ENCODE results near the gene EPS8L2. TPM values are rescaled to one million over a fixed set of nuclear protein-coding genes. Genes with fewer than 3 reads are reported as not detected.
A peak's percentile ranks its signal among the peaks of the same experiment; 100 is the strongest.

EPS8L2 gene
- total RNA-seq, 2 donors from 2014 or later = 11.4 to 15.7 TPM

DNA sequence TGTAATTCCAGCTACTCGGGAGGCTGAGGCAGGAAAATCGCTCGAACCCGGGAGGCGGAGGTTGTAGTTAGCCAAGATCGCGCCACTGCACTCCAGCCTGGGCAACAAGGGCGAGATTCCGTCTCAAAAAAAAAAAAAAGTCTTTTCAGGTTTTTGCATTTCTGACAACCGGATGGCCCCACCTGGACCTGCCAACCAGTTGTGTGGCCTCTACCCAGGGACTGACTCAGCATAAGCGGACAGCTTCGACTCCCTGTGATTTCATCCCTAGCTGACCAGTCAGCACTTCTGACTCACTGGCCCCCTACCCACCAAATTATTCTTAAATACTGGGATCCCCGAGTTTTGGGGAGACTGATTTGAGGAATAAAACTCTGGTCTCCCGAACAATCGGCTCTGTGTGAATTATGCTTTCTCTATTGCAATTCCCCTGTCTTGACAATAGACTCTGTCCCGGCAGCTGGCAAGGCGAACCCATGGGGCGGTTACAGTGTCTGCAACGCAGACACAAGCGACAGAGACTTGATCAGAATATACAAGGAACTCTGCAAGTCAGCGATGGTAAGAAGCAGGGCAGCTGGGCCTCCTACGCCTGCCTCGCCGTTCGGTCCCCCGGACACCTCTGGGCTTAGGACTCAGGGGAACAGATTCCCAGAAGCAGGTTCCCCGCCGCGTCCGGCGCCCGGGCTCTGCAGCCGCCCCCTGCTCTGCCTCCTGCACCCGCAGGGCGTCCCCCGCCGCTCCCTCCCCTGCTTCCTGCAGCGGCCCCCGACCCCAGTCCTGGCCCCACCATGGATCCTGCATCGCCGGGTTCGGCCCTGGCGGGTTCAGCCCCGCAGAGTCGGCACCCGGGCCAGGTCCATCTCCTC is 40.5 kb downstream of the EPS8L2 start:
- Mint-ChIP-seq H3K4me1 (ENCODE audit: low read depth) (peaks cover 12% of the 10 kb centered on the region), H3K27ac (no peak overlapping the region), H3K36me3 (ENCODE audit: insufficient read depth in 2 of 2) (no peaks in the 10 kb centered on the region), H3K9me3 (no peaks in the 10 kb centered on the region), H3K27me3 (ENCODE audit: low read depth) (no peaks in the 10 kb centered on the region), H3K4me3 (peak overlapping the region; percentile 91 to 94)
- DNase-seq (peak in 1 of 2 donors; percentile 32), ATAC-seq (replicated peaks in 1 of 2) (peak; percentile 26 to 58)

DNA sequence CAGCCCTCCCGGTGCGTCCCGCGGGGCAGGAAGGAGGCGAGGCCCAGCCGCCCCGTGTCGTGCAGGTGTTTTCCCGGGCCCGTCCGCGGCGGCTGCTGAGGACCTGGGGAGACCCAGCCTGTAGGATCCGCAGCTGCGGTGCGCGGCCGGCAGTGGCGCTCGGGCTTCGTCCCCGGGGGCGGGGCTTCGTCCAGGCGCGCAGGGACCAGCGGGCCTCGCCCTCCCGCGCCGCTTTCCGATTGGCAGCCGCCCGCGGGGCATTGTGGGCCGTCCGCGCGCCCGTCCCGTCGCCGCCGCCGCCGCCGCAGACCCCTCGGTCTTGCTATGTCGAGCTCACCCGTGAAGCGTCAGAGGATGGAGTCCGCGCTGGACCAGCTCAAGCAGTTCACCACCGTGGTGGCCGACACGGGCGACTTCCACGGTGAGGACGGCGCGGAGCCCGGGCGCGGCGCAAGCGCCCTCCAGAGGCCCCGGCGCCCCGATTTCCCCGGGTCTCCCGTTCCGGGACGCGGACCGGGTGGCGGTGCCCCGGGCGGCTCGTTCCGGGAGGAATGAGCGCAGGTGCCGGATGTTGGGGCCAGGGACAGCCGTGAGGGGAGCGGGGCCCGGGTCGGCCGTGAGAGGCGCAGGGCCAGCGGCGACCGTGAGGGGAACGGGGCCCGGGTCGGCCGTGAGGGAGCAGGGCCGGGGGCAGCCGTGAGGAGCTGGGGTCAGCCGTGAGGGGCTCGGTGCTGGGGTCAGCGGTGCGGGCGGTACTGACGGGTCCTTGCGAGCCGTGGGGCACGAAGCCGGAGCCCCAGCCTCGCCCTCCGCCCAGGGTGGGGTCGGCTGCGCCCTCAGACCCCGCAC is 41.4 kb downstream of the EPS8L2 start, which contains the start of gene TALDO1:
TALDO1 (plus strand) TSS at position 307 of the 849 bp plus-strand sequence; CDS start at position 325, 18 bp downstream.
- no peaks in the 10 kb centered on the region for H3K9me3 Mint-ChIP-seq
- H3K27ac Mint-ChIP-seq = peak within 1 kb of the TSS; percentile 87
- DNase-seq (peak; percentile 94 to 96), ATAC-seq (replicated peaks in 1 of 2) (peak; percentile 94 to 96)
- peaks cover 0 to 2% of the 10 kb centered on the region in 2 donors for H3K36me3 Mint-ChIP-seq (ENCODE audit: insufficient read depth in 2 of 2)
- H3K27me3 Mint-ChIP-seq (ENCODE audit: low read depth) = no peaks in the 10 kb centered on the region
- peak within 1 kb of the TSS; percentile 91 to 94 for H3K4me3 Mint-ChIP-seq
- peaks cover 12% of the 10 kb centered on the region for H3K4me1 Mint-ChIP-seq (ENCODE audit: low read depth)

DNA sequence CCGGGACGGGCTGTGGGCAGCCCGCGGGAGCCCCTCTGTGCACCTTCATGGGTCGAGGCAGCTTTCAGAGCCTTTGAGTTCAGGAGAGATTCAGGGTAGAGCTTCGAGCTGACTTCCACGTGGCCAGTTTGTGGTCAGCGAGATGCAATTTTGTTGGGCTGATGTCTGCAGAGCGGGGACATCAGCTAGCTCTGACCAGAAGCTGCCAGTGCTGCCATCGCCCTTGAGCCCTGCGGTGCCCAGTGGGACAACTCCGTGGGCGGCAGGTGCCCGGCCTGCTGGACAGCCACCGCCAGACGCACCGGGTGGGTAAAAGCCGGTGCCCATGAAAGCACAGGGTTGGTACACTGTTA is 42.0 kb downstream of the EPS8L2 start:
- no peaks in the 10 kb centered on the region for H3K9me3 Mint-ChIP-seq
- ATAC-seq (replicated peaks in 1 of 2) (peak in 1 of 2 donors; percentile 3), DNase-seq (no peak)
- H3K4me3 Mint-ChIP-seq = peak overlapping the region; percentile 91 to 94
- no peaks in the 10 kb centered on the region for H3K27me3 Mint-ChIP-seq (ENCODE audit: low read depth)
- H3K36me3 Mint-ChIP-seq (ENCODE audit: insufficient read depth in 2 of 2) = peaks cover 0 to 2% of the 10 kb centered on the region in 2 donors
- H3K27ac Mint-ChIP-seq = peak overlapping the region; percentile 87
- H3K4me1 Mint-ChIP-seq (ENCODE audit: low read depth) = peaks cover 12% of the 10 kb centered on the region

DNA sequence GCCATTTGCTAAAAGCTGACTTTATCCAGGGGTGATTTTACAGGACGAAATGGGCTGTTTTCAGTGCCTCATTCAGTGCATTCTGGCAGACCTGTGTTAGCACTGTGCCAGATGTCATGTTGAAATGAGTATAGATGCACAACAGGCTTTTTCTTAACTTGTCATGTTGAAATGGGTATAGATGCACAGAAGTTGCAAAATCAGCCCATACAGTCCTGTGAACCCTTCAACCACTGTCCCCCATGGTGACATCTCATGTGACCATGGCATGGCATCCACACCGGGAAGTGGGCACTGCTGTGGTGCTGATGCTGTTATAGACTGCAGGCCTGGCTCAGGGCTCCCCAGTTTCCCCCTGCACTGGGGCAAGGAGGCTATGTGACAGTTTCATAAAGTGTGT is 43.7 kb downstream of the EPS8L2 start:
- peaks cover 0 to 2% of the 10 kb centered on the region in 2 donors for H3K36me3 Mint-ChIP-seq (ENCODE audit: insufficient read depth in 2 of 2)
- DNase-seq = no peak
- no peak for ATAC-seq (replicated peaks in 1 of 2)
- H3K9me3 Mint-ChIP-seq = no peaks in the 10 kb centered on the region
- peak overlapping the region; percentile 40 to 63 for H3K4me3 Mint-ChIP-seq
- H3K4me1 Mint-ChIP-seq (ENCODE audit: low read depth) = peaks cover 12% of the 10 kb centered on the region
- H3K27ac Mint-ChIP-seq = peak overlapping the region; percentile 72
- no peaks in the 10 kb centered on the region for H3K27me3 Mint-ChIP-seq (ENCODE audit: low read depth)

DNA sequence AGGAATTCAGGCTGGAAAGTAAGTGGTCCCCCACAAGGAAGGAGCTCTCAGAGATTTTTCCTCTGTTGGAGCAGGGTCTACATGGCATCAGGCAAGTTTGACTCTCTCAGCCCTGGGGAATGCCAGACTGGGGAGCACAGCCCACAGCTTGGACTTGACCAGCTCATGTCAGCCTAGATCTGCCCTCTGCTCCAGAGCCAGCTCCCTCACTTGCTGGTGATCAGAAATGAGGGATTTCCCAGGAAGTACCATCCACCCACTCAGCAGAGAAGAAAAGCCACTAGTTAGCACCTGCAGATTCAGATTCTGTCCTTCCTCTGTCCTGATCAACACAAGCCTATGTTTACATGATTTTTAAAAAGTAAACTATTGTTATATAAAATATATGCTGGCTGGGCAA is 54.2 kb downstream of the EPS8L2 start:
- Mint-ChIP-seq H3K4me1 (ENCODE audit: low read depth) (peaks cover 4% of the 10 kb centered on the region), H3K27me3 (ENCODE audit: low read depth) (no peaks in the 10 kb centered on the region), H3K9me3 (no peaks in the 10 kb centered on the region), H3K36me3 (ENCODE audit: insufficient read depth in 2 of 2) (peaks cover 0 to 22% of the 10 kb centered on the region in 2 donors), H3K4me3 (no peak overlapping the region), H3K27ac (no peak overlapping the region)
- no peak for DNase-seq
- no peak for ATAC-seq (replicated peaks in 1 of 2)

DNA sequence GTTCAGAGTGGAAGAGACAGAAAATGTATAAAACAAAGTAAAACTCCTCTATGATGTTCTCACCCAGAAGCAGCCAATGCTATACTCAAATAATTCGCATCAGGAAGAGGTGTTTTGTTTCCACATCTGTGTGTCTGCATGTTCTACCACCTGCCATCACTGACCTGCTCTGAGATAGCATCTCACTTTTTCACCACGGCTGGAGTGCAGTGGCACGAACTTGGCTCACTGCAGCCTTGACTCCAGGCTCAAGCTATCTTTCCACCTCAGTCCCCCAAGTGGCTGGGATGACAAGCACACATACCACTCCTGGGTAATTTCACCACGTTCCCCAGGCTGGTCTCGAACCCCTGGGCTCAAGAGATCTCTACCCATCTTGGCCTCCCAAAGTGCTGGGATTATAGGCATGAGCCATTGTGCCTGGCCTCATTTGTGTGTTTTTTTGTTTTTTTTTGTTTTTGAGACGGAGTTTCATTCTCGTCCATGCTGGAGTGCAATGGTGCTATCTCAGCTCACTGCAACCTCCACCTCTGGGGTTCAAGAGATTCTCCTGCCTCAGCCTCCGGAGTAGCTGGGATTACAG is 55.6 kb downstream of the EPS8L2 start:
- Mint-ChIP-seq H3K27ac (no peak overlapping the region), H3K4me3 (no peak overlapping the region), H3K9me3 (no peaks in the 10 kb centered on the region), H3K4me1 (ENCODE audit: low read depth) (peaks cover 13% of the 10 kb centered on the region), H3K27me3 (ENCODE audit: low read depth) (no peaks in the 10 kb centered on the region), H3K36me3 (ENCODE audit: insufficient read depth in 2 of 2) (peaks cover 0 to 21% of the 10 kb centered on the region in 2 donors)
- ATAC-seq (replicated peaks in 1 of 2) = no peak
- DNase-seq = no peak

DNA sequence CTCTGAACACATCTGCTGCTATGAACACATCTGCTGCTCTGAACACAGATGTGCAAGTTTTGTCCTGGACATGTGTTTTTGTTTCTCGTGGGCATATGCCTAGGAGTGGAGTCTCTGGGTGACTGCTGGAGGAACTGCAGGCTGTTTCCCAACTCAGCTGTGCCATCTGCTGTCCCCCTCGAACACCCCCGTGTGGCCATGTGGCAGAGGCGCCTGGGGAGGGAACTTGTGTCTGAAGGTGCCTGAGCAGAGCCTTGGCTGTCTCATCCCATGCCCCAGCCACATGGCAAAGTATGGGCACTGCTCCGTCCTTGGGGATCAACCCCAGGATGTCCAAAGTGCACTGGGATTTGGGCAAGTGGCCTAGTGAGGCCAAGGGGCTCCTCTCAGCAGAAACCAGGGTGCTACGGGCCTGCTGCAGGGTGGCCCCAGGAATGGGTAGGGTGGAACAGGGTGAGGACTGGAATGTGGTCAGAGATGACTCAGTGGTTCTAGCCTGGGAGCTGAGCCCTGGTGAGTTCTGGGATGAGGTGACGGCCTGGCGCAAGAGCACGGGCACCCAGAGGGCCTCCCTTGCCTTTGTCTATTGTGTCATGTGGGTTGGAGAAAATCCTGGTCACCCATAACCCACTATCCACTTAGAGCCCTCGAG is 56.5 kb downstream of the EPS8L2 start:
- H3K9me3 Mint-ChIP-seq = no peaks in the 10 kb centered on the region
- DNase-seq (no peak), ATAC-seq (replicated peaks in 1 of 2) (no peak)
- peaks cover 17% of the 10 kb centered on the region for H3K4me1 Mint-ChIP-seq (ENCODE audit: low read depth)
- peaks cover 0 to 15% of the 10 kb centered on the region in 2 donors for H3K36me3 Mint-ChIP-seq (ENCODE audit: insufficient read depth in 2 of 2)
- no peaks in the 10 kb centered on the region for H3K27me3 Mint-ChIP-seq (ENCODE audit: low read depth)
- no peak overlapping the region for H3K27ac Mint-ChIP-seq
- H3K4me3 Mint-ChIP-seq = no peak overlapping the region

DNA sequence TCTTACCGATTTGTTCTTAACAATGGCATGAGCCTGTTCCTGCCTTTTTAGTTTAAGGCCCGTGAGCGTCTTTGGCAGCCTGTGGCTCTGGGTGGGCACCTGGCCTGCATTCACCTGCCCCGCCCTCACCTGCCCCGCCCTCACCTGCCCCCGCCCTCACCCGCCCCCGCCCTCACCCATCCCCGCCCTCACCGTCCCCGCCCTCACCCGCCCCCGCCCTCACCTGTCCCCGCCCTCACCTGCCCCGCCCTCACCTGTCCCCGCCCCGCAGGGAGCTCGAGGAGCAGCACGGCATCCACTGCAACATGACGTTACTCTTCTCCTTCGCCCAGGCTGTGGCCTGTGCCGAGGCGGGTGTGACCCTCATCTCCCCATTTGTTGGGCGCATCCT is 57.0 kb downstream of the EPS8L2 start:
- ATAC-seq (replicated peaks in 1 of 2) = no peak
- DNase-seq = no peak
- Mint-ChIP-seq H3K4me1 (ENCODE audit: low read depth) (peaks cover 17% of the 10 kb centered on the region), H3K9me3 (no peaks in the 10 kb centered on the region), H3K27ac (no peak overlapping the region), H3K36me3 (ENCODE audit: insufficient read depth in 2 of 2) (peaks cover 0 to 12% of the 10 kb centered on the region in 2 donors), H3K27me3 (ENCODE audit: low read depth) (no peaks in the 10 kb centered on the region), H3K4me3 (no peak overlapping the region)

DNA sequence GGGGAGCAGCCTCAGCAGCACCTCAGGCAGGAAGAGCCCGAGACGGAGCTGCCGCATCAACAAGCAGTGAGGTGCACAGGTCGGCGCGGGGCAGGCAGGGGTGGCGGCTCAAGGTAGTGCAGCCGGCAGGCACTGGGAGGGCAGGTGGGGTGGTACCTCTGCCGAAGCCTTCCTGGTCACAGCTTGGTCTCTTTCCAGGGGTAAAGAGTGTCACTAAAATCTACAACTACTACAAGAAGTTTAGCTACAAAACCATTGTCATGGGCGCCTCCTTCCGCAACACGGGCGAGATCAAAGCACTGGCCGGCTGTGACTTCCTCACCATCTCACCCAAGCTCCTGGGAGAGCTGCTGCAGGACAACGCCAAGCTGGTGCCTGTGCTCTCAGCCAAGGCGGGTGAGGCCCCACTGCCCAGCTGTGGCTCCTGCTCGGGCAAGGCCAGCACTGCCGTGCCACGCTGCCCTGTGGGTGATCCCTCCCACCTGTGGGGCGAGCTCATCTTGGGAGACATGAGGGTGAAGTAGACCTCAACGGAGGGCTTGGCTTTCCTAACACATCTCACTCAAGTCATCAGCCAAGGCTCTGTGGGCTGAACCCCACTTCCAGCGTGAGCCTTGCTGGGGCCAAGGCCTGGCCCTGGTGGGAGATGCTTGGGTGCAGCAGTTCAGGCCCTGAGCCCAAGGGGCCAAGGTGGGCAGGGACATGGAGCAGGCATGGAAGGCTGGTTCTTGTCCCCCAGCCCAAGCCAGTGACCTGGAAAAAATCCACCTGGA is 57.7 kb downstream of the EPS8L2 start:
- Mint-ChIP-seq H3K4me3 (no peak overlapping the region), H3K27me3 (ENCODE audit: low read depth) (no peaks in the 10 kb centered on the region)

DNA sequence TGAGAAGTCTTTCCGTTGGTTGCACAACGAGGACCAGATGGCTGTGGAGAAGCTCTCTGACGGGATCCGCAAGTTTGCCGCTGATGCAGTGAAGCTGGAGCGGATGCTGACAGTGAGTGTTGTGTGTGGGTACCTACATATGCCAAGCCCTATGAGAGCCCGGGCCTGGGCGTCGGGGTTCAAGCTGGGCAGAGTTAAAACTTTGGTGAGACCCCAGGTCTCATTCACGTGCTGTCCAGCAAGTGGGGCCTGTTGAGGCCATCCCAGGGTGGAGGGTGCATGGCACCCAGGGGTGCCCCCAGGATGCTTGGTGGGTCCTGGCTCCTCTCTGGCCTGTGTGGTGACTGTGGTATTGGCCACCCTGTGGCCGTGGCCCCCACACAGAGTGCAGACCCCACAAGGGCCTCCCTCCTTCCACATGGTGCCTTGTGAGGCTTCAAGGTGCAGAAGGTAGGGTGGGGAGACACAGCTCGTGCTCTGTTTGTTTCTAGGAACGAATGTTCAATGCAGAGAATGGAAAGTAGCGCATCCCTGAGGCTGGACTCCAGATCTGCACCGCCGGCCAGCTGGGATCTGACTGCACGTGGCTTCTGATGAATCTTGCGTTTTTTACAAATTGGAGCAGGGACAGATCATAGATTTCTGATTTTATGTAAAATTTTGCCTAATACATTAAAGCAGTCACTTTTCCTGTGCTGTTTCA is 58.4 kb downstream of the EPS8L2 start:
- Mint-ChIP-seq H3K9me3 (no peaks in the 10 kb centered on the region), H3K27me3 (ENCODE audit: low read depth) (no peaks in the 10 kb centered on the region), H3K4me3 (no peak overlapping the region), H3K4me1 (ENCODE audit: low read depth) (peaks cover 17% of the 10 kb centered on the region), H3K27ac (no peak overlapping the region), H3K36me3 (ENCODE audit: insufficient read depth in 2 of 2) (peaks cover 0 to 10% of the 10 kb centered on the region in 2 donors)
- no peak for DNase-seq
- no peak for ATAC-seq (replicated peaks in 1 of 2)

More for the DNA sequence above, 57.7 kb downstream of the EPS8L2 start:
- no peak overlapping the region for H3K27ac Mint-ChIP-seq
- ATAC-seq (replicated peaks in 1 of 2) = no peak
- DNase-seq = no peak
- H3K9me3 Mint-ChIP-seq = no peaks in the 10 kb centered on the region
- H3K36me3 Mint-ChIP-seq (ENCODE audit: insufficient read depth in 2 of 2) = peaks cover 0 to 12% of the 10 kb centered on the region in 2 donors
- H3K4me1 Mint-ChIP-seq (ENCODE audit: low read depth) = peaks cover 17% of the 10 kb centered on the region

DNA sequence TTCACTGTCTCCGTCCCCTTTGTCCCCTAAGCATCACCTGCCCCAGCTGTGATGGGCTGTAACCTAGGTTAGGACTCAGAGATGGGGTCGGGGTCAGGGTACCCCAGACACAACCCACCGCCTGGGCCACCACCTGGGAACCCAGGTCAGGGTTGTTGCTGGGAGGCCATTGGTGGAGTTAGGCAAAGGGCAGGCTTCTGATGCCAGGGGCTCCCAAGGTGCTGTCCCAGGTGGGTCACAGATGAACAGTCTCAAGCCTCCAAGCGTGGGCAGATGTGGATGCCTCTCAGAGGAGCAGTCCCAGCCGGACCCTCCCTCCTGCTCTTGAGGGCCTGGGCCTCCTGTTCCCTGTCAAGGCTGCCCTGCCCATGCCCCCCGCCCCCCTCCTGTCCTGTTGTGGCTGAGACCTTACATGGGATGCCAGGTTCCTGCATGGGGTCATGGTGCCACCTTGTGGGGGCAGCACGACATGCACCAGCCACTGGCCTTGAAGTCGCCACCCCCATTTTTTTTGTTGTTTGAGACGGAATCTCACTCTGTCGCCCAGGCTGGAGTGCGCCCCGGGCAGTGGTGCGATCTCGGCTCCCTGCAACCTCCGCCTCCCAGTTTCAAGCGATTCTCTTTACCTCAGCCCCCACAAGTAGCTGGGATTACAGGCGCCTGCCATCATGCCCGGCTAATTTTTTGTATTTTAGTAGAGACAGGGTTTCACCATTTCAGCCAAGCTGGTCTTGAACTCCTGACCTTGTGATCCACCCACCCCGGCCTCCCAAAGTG is 59.2 kb downstream of the EPS8L2 start:
- H3K36me3 Mint-ChIP-seq (ENCODE audit: insufficient read depth in 2 of 2) = peaks cover 0 to 6% of the 10 kb centered on the region in 2 donors
- H3K27me3 Mint-ChIP-seq (ENCODE audit: low read depth) = no peaks in the 10 kb centered on the region
- H3K9me3 Mint-ChIP-seq = no peaks in the 10 kb centered on the region
- H3K27ac Mint-ChIP-seq = no peak overlapping the region
- peaks cover 15% of the 10 kb centered on the region for H3K4me1 Mint-ChIP-seq (ENCODE audit: low read depth)
- peak; percentile 66 to 68 for ATAC-seq (replicated peaks in 1 of 2)
- peak; percentile 66 to 68 for DNase-seq
- H3K4me3 Mint-ChIP-seq = no peak overlapping the region

All from activated T-cell treated with anti-CD3 and anti-CD28 coated beads, Interleukin-2, amount 50 U/mL, for 72 hours (primary cell).